PC-9 (cell line): ENCODE results near the gene MPHOSPH8.

Experiments
- CTCF ChIP-seq: fragments of 200-600 bp; sonication (generic); conservative IDR thresholded peaks from 2 replicates; pipeline ENCODE4 v1.6.1; 2017; ENCODE audit warnings: mixed run types, antibody characterized with exemption, mild to moderate bottlenecking, moderate library complexity
- EZH2 ChIP-seq: fragments of 200-600 bp; sonication (generic); IDR thresholded peaks from 2 replicates; pipeline ENCODE4 v1.8.0; 2017; ENCODE audit warnings: antibody characterized with exemption, low read depth

GRCh38 chr13:19674898-19675297 lies 41.4 kb downstream of the MPHOSPH8 start:
- TF ChIP-seq CTCF (no peak), EZH2 (no peak)
